Activated T-cell treated with anti-CD3 and anti-CD28 coated beads, Interleukin-2, amount 50 U/mL, for 24 hours (primary cell): ENCODE data around the gene COLGALT1.
A peak's percentile ranks its signal among the peaks of the same experiment; 100 is the strongest.

Source experiments
- DNase-seq: peaks from one replicate; pipeline ENCODE4 v3.0.0-alpha.2; 2020
- H3K27ac Mint-ChIP-seq: 2 replicates; pipeline ENCODE4 v1.8.0; 2020; ENCODE audit warnings: mild to moderate bottlenecking, mixed read lengths
- H3K27me3 Mint-ChIP-seq: 2 replicates; pipeline ENCODE4 v1.8.0; 2020; ENCODE audit warnings: mixed read lengths
- H3K36me3 Mint-ChIP-seq: 2 replicates; pipeline ENCODE4 v1.8.0; 2020; ENCODE audit warnings: low read depth, mixed read lengths
- H3K4me1 Mint-ChIP-seq: 2 replicates; pipeline ENCODE4 v1.8.0; 2020; ENCODE audit warnings: low read depth, mixed read lengths
- H3K4me3 Mint-ChIP-seq: 2 replicates; pipeline ENCODE4 v1.8.0; 2020; ENCODE audit warnings: mild to moderate bottlenecking, moderate library complexity, mixed read lengths
- H3K9me3 Mint-ChIP-seq: 2 replicates; pipeline ENCODE4 v1.8.0; 2020; ENCODE audit warnings: mixed read lengths

The COLGALT1 gene

GRCh38 chr19:17525141-17525540 lies 30.3 kb upstream of the COLGALT1 start:
- H3K4me3 Mint-ChIP-seq, result no peak overlapping the region
- DNase-seq, result no peak
- no peak overlapping the region for H3K27ac Mint-ChIP-seq

GRCh38 chr19:17526922-17527321 lies 28.5 kb upstream of the COLGALT1 start:
- Mint-ChIP-seq H3K36me3 (peaks cover 10% of the 10 kb centered on the region), H3K27ac (no peak overlapping the region), H3K4me3 (no peak overlapping the region), H3K4me1 (peaks cover 29% of the 10 kb centered on the region), H3K27me3 (no peaks in the 10 kb centered on the region), H3K9me3 (peaks cover 3% of the 10 kb centered on the region)
- no peak for DNase-seq

More at GRCh38 chr19:17525141-17525540, 30.3 kb upstream of the COLGALT1 start:
- H3K27me3 Mint-ChIP-seq, result no peaks in the 10 kb centered on the region
- H3K36me3 Mint-ChIP-seq, result peaks cover 15% of the 10 kb centered on the region
- peaks cover 29% of the 10 kb centered on the region for H3K4me1 Mint-ChIP-seq
- peaks cover 3% of the 10 kb centered on the region for H3K9me3 Mint-ChIP-seq

GRCh38 chr19:17527326-17527725 lies 28.1 kb upstream of the COLGALT1 start:
- no peak overlapping the region for H3K4me3 Mint-ChIP-seq
- no peak for DNase-seq
- peaks cover 7% of the 10 kb centered on the region for H3K36me3 Mint-ChIP-seq
- H3K27me3 Mint-ChIP-seq, result no peaks in the 10 kb centered on the region
- peaks cover 28% of the 10 kb centered on the region for H3K4me1 Mint-ChIP-seq
- H3K9me3 Mint-ChIP-seq, result peaks cover 3% of the 10 kb centered on the region
- H3K27ac Mint-ChIP-seq, result no peak overlapping the region

- DNase-seq, result no peak
- H3K4me3 Mint-ChIP-seq, result no peak overlapping the region
- no peaks in the 10 kb centered on the region for H3K27me3 Mint-ChIP-seq
- H3K36me3 Mint-ChIP-seq, result no peaks in the 10 kb centered on the region
- H3K9me3 Mint-ChIP-seq, result peaks cover 3% of the 10 kb centered on the region
- no peak overlapping the region for H3K27ac Mint-ChIP-seq
- H3K4me1 Mint-ChIP-seq, result peaks cover 15% of the 10 kb centered on the region
Observed at GRCh38 chr19:17528610-17529009, 26.8 kb upstream of the COLGALT1 start.

GRCh38 chr19:17529239-17530158 lies 25.9 kb upstream of the COLGALT1 start:
- Mint-ChIP-seq H3K36me3 (no peaks in the 10 kb centered on the region), H3K4me1 (peaks cover 8% of the 10 kb centered on the region), H3K9me3 (peaks cover 3% of the 10 kb centered on the region), H3K27me3 (no peaks in the 10 kb centered on the region), H3K4me3 (no peak overlapping the region), H3K27ac (no peak overlapping the region)
- no peak for DNase-seq

- Mint-ChIP-seq H3K27me3 (no peaks in the 10 kb centered on the region), H3K4me1 (peaks cover 5% of the 10 kb centered on the region), H3K27ac (no peak overlapping the region), H3K4me3 (no peak overlapping the region), H3K36me3 (no peaks in the 10 kb centered on the region), H3K9me3 (peaks cover 3% of the 10 kb centered on the region)
- no peak for DNase-seq
Observed at GRCh38 chr19:17530586-17530985, 24.9 kb upstream of the COLGALT1 start.

GRCh38 chr19:17532116-17532515 lies 23.3 kb upstream of the COLGALT1 start:
- H3K27me3 Mint-ChIP-seq, result no peaks in the 10 kb centered on the region
- no peak for DNase-seq
- H3K4me3 Mint-ChIP-seq, result no peak overlapping the region
- H3K36me3 Mint-ChIP-seq, result no peaks in the 10 kb centered on the region
- H3K9me3 Mint-ChIP-seq, result peaks cover 3% of the 10 kb centered on the region
- H3K27ac Mint-ChIP-seq, result no peak overlapping the region
- H3K4me1 Mint-ChIP-seq, result no peaks in the 10 kb centered on the region

GRCh38 chr19:17532557-17532956 lies 22.9 kb upstream of the COLGALT1 start:
- peaks cover 3% of the 10 kb centered on the region for H3K9me3 Mint-ChIP-seq
- H3K4me3 Mint-ChIP-seq, result no peak overlapping the region
- no peaks in the 10 kb centered on the region for H3K4me1 Mint-ChIP-seq
- no peaks in the 10 kb centered on the region for H3K36me3 Mint-ChIP-seq
- H3K27me3 Mint-ChIP-seq, result no peaks in the 10 kb centered on the region
- no peak for DNase-seq
- H3K27ac Mint-ChIP-seq, result no peak overlapping the region

GRCh38 chr19:17534767-17535166 lies 20.7 kb upstream of the COLGALT1 start:
- H3K4me3 Mint-ChIP-seq, result no peak overlapping the region
- H3K9me3 Mint-ChIP-seq, result no peaks in the 10 kb centered on the region
- no peaks in the 10 kb centered on the region for H3K36me3 Mint-ChIP-seq
- H3K27me3 Mint-ChIP-seq, result peaks cover 9% of the 10 kb centered on the region
- no peak overlapping the region for H3K27ac Mint-ChIP-seq
- peaks cover 10% of the 10 kb centered on the region for H3K4me1 Mint-ChIP-seq
- no peak for DNase-seq

- peaks cover 9% of the 10 kb centered on the region for H3K27me3 Mint-ChIP-seq
- DNase-seq, result no peak
- no peaks in the 10 kb centered on the region for H3K9me3 Mint-ChIP-seq
- no peaks in the 10 kb centered on the region for H3K36me3 Mint-ChIP-seq
- H3K4me1 Mint-ChIP-seq, result peaks cover 12% of the 10 kb centered on the region
- H3K27ac Mint-ChIP-seq, result no peak overlapping the region
- no peak overlapping the region for H3K4me3 Mint-ChIP-seq
Observed at GRCh38 chr19:17536955-17537354, 18.5 kb upstream of the COLGALT1 start.

GRCh38 chr19:17538684-17539237 lies 16.7 kb upstream of the COLGALT1 start:
- Mint-ChIP-seq H3K4me1 (peaks cover 12% of the 10 kb centered on the region), H3K4me3 (peak overlapping the region; percentile 41), H3K36me3 (no peaks in the 10 kb centered on the region), H3K9me3 (no peaks in the 10 kb centered on the region), H3K27ac (no peak overlapping the region), H3K27me3 (peaks cover 9% of the 10 kb centered on the region)
- no peak for DNase-seq

- peak; percentile 96 for DNase-seq
- H3K4me3 Mint-ChIP-seq, result peak overlapping the region; percentile 77
- H3K27ac Mint-ChIP-seq, result peak overlapping the region; percentile 75
- H3K36me3 Mint-ChIP-seq, result no peaks in the 10 kb centered on the region
- H3K4me1 Mint-ChIP-seq, result peaks cover 12% of the 10 kb centered on the region
- H3K27me3 Mint-ChIP-seq, result peaks cover 9% of the 10 kb centered on the region
- H3K9me3 Mint-ChIP-seq, result no peaks in the 10 kb centered on the region
Observed at GRCh38 chr19:17539238-17540117, 16.0 kb upstream of the COLGALT1 start.

- peaks cover 12% of the 10 kb centered on the region for H3K4me1 Mint-ChIP-seq
- H3K9me3 Mint-ChIP-seq, result no peaks in the 10 kb centered on the region
- H3K36me3 Mint-ChIP-seq, result no peaks in the 10 kb centered on the region
- H3K4me3 Mint-ChIP-seq, result no peak overlapping the region
- DNase-seq, result no peak
- peaks cover 9% of the 10 kb centered on the region for H3K27me3 Mint-ChIP-seq
- H3K27ac Mint-ChIP-seq, result no peak overlapping the region
Observed at GRCh38 chr19:17540174-17540573, 15.3 kb upstream of the COLGALT1 start.

- Mint-ChIP-seq H3K27ac (no peak overlapping the region), H3K4me3 (no peak overlapping the region), H3K36me3 (no peaks in the 10 kb centered on the region), H3K27me3 (peaks cover 9% of the 10 kb centered on the region), H3K9me3 (no peaks in the 10 kb centered on the region), H3K4me1 (peaks cover 12% of the 10 kb centered on the region)
- DNase-seq, result no peak
Observed at GRCh38 chr19:17541184-17541759, 14.2 kb upstream of the COLGALT1 start.
